Naive B cell (primary cell): Measurements from ENCODE around the gene EFHC1. TPM values are rescaled to one million over a fixed set of nuclear protein-coding genes. Genes with fewer than 3 reads are reported as not detected.
A peak's percentile ranks its signal among the peaks of the same experiment; 100 is the strongest.
"Not testable (repeated sequence)": the region's sequence is repeated elsewhere in the genome, so short reads cannot be mapped to it uniquely, and the experiment has no call there.

Experiments
- ATAC-seq, 2 donors: fragments of 150-1000 bp; cut with Tn5 transposase; 2 replicates each; pipeline ENCODE4 v1.10.0; 2021; ENCODE audit warnings: low read depth in 2 of 2, mild to moderate bottlenecking in 2 of 2, moderate library complexity in 2 of 2
- DNase-seq: peaks from one replicate; pipeline ENCODE4 v3.0.0; 2022
- H3K27ac Mint-ChIP-seq, 6 donors: one replicate each; pipeline ENCODE4 v1.8.0; 2020 to 2022; ENCODE audit warnings: mild to moderate bottlenecking in 6 of 6, mixed read lengths in 6 of 6, moderate library complexity in 5 of 6, inconsistent platforms in 2 of 6
- H3K27me3 Mint-ChIP-seq, 3 donors: one replicate each; pipeline ENCODE4 v1.8.0; 2021 to 2022; ENCODE audit warnings: mixed read lengths in 3 of 3, mild to moderate bottlenecking in 1 of 3
- H3K36me3 Mint-ChIP-seq, 2 donors: one replicate each; pipeline ENCODE4 v1.8.0; 2020 to 2022; ENCODE audit warnings: mixed read lengths in 2 of 2, inconsistent platforms in 1 of 2, mild to moderate bottlenecking in 1 of 2
- H3K4me1 Mint-ChIP-seq, 3 donors: one replicate each; pipeline ENCODE4 v1.8.0; 2020 to 2022; ENCODE audit warnings: mixed read lengths in 3 of 3, inconsistent platforms in 1 of 3, mild to moderate bottlenecking in 1 of 3, moderate library complexity in 1 of 3
- H3K4me3 Mint-ChIP-seq, 8 donors: one replicate each; pipeline ENCODE4 v1.8.0; 2020 to 2022; ENCODE audit warnings: mild to moderate bottlenecking in 8 of 8, mixed read lengths in 8 of 8, moderate library complexity in 8 of 8, inconsistent platforms in 2 of 8
- H3K9me3 Mint-ChIP-seq, 7 donors: one replicate each; pipeline ENCODE4 v1.8.0; 2020 to 2022; ENCODE audit warnings: mixed read lengths in 7 of 7, mild to moderate bottlenecking in 5 of 7, inconsistent platforms in 2 of 7, moderate library complexity in 1 of 7
- polyA plus RNA-seq, 6 donors: library from polyadenylated mRNA; unstranded; fragments of 300-500 nt; fragmentation: Illumina TruSeq; gene quantifications; one replicate each; pipeline ENCODE4 v1.2.3, GENCODE V29; 2021; ENCODE audit warnings: low read depth in 6 of 6

EFHC1 gene, protein sequence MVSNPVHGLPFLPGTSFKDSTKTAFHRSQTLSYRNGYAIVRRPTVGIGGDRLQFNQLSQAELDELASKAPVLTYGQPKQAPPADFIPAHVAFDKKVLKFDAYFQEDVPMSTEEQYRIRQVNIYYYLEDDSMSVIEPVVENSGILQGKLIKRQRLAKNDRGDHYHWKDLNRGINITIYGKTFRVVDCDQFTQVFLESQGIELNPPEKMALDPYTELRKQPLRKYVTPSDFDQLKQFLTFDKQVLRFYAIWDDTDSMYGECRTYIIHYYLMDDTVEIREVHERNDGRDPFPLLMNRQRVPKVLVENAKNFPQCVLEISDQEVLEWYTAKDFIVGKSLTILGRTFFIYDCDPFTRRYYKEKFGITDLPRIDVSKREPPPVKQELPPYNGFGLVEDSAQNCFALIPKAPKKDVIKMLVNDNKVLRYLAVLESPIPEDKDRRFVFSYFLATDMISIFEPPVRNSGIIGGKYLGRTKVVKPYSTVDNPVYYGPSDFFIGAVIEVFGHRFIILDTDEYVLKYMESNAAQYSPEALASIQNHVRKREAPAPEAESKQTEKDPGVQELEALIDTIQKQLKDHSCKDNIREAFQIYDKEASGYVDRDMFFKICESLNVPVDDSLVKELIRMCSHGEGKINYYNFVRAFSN
- 10 to 100 TPM in 2 of 6 donors, 1 to 10 TPM in 4; 4.1 to 27.2 (median 8.4) TPM for polyA plus RNA-seq

DNA sequence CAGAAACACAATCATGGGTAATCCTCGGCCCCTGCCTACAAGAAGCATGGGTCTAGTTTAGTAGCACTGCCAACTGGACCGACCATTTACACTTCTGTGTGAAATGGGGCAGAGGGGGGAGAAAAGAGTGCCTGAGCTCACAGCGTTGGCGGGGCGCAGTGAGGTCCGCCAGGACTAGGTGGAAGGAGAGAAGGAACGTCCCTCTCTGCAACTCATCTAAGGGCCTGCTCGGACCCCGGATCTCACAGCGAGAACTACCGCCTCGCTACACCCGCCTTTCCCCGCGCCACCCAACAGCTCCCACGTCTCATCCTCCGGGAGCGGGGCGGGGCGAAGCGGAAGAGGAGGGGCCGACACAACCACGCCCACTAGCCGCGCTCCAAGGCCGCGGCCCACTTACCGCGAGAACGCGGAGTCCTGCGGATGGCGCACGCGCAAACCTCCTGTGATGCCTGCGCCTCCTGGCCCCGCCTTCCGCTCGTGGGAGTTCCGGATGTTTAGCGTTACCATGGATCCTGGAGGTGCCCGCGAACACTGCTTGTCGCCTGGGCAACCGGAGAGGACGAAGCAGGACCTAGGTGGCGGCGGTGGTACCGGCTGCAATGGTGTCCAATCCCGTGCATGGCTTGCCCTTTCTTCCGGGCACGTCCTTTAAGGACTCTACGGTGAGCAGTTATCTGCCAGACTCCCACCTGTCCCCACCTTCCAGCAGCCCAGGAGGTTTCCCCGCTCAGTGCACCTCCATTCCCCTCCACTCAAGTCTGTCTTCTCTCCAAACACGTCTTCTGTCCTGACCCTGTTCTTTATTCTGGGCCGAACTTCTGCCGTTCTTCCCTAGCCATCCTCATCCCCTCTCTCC lies at the start of gene EFHC1:
EFHC1 (plus strand) TSS at position 534 of the 859 bp plus-strand sequence; CDS start at position 603, 69 bp downstream.
- no peaks in the 10 kb centered on the region for H3K27me3 Mint-ChIP-seq
- H3K36me3 Mint-ChIP-seq, result no peaks in the 10 kb centered on the region
- H3K27ac Mint-ChIP-seq, result peak within 1 kb of the TSS in 2 of 6 donors; percentile 43 to 90
- no peaks in the 10 kb centered on the region for H3K9me3 Mint-ChIP-seq
- DNase-seq, result peak; percentile 97
- ATAC-seq, result peak; percentile 89 to 94
- peaks cover 5 to 10% (median 5%) of the 10 kb centered on the region in 3 donors for H3K4me1 Mint-ChIP-seq
- no peak within 1 kb of the TSS for H3K4me3 Mint-ChIP-seq

DNA sequence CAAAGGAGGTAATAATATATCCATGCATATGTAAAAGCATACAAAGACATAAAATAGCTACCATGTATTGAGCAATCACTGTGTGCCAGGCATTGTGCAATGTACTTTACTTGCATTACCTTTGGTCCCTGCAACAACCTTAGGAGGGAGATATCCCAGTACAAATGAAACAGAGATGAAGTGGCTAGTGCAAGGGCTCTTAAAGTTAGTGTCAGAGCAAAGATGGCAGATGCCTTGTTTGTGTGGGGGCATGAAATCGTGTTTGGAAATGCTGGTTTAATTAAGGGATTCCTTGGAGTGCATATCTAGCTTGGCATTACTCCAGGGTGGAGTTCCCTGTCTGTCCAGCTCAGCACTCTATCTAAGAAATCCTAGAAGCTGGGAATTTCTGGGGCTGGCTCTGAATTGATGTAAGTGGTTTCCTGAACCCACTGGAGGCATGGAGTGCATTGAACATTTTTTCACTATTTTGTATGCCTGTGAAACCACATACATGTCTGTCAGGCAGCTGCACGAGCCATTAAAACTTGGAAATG lies 48.4 kb upstream of the EFHC1 start:
- Mint-ChIP-seq H3K27me3 (no peaks in the 10 kb centered on the region), H3K4me1 (peaks cover 20 to 28% (median 21%) of the 10 kb centered on the region in 3 donors), H3K9me3 (peaks cover 1 to 10% (median 6%) of the 10 kb centered on the region in 7 donors), H3K4me3 (no peak overlapping the region), H3K36me3 (peaks cover 13 to 19% of the 10 kb centered on the region in 2 donors), H3K27ac (peak overlapping the region in 1 of 6 donors; percentile 22)
- ATAC-seq (no peak), DNase-seq (no peak)

DNA sequence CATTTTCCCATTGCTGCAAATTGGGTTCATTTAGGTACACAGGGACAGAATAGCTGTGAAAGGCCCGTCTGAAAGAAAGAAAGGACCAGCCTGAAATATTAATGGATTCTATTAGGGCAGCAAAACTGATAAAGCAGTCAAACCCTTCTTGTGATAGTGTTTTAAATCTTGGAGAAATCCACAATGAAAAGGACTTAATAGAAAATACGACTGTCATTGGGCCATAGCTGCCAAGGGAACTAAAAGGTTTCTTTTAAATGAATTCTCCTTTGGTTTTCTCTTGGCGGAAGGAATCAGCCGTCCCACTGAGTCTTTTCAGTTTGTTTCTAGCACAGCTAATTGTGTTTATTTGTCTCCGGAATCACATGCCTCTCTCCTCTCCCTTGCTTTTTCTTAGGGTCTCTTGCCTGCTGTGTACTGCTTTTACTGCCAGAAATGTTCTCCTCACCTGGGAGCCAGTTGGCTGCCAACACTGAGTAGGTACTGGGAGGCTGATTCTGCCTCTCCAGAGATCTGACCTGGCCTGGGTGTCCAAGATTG lies 46.9 kb upstream of the EFHC1 start:
- ATAC-seq, result no peak
- Mint-ChIP-seq H3K27ac (no peak overlapping the region), H3K27me3 (no peaks in the 10 kb centered on the region), H3K4me3 (peak overlapping the region in 1 of 8 donors; percentile 57), H3K4me1 (peaks cover 35 to 39% (median 36%) of the 10 kb centered on the region in 3 donors), H3K9me3 (peaks cover 1 to 10% (median 6%) of the 10 kb centered on the region in 7 donors), H3K36me3 (peaks cover 13 to 19% of the 10 kb centered on the region in 2 donors)
- DNase-seq, result no peak

DNA sequence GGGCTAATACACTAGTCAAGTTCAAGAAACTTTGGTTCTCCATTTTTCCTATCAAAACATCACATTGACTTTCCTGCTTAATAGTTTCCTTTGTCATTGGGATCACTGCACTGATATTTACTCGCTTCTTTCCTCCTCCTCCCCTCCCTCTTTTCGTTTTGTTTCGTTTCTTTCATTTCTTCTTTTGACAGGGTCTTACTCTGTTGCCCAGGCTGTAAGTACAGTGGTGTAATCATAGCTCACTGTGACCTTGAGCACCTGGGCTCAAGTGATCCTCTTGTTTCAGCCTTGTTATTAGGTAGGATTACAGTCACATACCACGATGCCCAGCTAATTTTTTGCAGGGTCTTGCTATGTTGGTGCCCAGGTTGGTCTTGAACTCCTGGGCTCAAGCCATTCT lies 45.9 kb upstream of the EFHC1 start:
- Mint-ChIP-seq H3K4me1 (peaks cover 40 to 43% (median 41%) of the 10 kb centered on the region in 3 donors), H3K36me3 (peaks cover 13 to 19% of the 10 kb centered on the region in 2 donors), H3K4me3 (no peak overlapping the region), H3K9me3 (peaks cover 1 to 10% (median 6%) of the 10 kb centered on the region in 7 donors), H3K27ac (peak overlapping the region in 4 of 6 donors; percentile 39 to 71 (median 67)), H3K27me3 (no peaks in the 10 kb centered on the region)
- DNase-seq (no peak), ATAC-seq (no peak)

DNA sequence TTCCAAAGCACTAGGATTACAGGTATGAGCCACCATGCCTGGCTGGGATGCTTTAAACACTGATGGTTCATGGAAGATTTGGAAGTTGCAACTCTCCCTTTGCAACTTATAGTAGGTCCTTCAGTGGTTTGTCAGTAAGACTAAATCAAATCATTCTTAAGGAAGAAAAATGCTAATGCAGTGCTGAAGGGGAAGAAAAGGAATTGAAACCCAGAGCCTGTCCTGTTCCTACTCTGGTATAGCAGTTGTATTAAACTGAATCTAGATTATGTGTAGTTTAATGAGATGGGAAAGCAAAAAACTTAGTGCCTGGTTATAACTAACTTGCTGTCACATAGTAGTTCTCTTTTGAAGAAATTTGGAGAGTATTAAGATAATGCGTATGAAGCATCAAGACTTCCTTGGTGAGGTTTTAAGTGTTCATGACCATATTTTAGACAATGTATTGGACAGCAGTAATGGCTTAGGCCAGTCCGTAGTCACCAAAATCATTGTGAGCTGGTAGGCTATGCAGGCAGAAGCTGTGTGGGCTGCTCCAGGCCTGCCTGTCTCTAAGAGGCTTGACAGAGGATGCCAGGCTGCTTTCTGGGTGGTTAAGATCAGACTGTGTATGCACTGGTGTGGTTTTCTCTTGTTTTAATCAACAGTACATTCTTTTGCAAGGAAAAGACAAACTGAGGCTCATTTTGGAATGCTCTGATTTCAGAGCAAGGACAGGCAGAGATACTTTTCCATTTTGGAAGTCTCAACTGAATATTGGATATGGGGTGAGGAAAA lies 44.2 kb upstream of the EFHC1 start:
- H3K27ac Mint-ChIP-seq, result peak overlapping the region in 4 of 6 donors; percentile 36 to 72 (median 64)
- H3K4me3 Mint-ChIP-seq, result peak overlapping the region in 2 of 8 donors; percentile 2 to 27
- H3K9me3 Mint-ChIP-seq, result peaks cover 1 to 10% (median 6%) of the 10 kb centered on the region in 7 donors
- peak; percentile 35 to 40 for ATAC-seq
- H3K36me3 Mint-ChIP-seq, result peaks cover 13 to 19% of the 10 kb centered on the region in 2 donors
- no peak for DNase-seq
- no peaks in the 10 kb centered on the region for H3K27me3 Mint-ChIP-seq
- peaks cover 41 to 44% (median 42%) of the 10 kb centered on the region in 3 donors for H3K4me1 Mint-ChIP-seq

DNA sequence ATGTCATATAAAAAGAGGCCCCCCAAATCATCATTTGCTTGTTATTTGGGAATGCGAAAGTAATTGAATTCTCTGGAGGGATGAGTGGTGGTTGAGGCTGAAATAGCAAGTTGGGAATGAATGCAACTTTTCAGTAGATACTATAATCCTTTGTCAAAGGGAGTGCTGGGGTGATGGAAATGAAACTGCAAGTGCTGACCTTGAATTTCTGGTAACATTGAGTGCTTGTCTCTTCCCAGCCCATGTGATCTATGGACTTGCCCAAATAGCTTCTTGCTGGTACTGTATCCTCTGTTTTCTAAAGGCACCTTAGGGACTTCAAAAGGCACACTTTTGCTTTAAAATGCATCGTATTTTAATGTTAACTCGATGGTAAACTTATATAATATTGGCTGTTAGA lies 43.4 kb upstream of the EFHC1 start:
- Mint-ChIP-seq H3K9me3 (peaks cover 1 to 10% (median 6%) of the 10 kb centered on the region in 7 donors), H3K4me3 (peak overlapping the region in 2 of 8 donors; percentile 8 to 69)
- ATAC-seq, result no peak

DNA sequence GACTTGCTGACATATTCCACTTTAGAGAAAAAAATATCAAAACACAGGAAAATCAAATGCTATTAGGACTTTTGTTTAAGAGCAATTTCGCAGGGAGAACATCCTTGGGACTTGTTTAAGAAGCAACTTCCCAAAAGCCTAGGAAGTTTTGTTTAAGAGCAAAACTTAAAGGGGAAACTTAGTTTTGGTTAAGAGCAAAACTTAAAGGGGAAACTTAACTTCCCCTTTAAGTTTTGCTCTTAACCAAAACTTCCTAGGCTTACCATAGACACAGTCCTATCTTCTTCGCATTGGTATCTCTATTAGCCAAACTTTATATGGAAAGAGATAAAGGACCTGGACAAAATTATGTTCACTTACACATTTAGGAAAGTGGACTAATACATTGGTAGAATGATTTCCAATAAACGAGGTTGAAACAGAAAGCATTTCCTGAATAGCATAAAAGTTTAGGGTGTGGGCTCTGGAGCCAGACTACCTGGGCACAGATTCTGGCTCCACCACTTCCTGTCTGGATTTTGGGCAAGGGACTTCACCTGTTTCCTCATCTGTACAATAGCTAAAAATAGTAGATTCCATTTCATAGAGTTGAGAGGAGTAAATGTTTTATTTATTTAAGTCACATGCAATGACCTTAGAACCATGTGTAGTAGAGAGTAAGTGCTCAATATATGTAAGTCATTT lies 42.5 kb upstream of the EFHC1 start:
- Mint-ChIP-seq H3K9me3 (peaks cover 1 to 10% (median 6%) of the 10 kb centered on the region in 7 donors), H3K4me1 (peaks cover 37 to 44% (median 42%) of the 10 kb centered on the region in 3 donors), H3K27ac (peak overlapping the region in 5 of 6 donors; percentile 10 to 87 (median 73)), H3K27me3 (no peaks in the 10 kb centered on the region), H3K4me3 (peak overlapping the region in 6 of 8 donors; percentile 30 to 80 (median 58)), H3K36me3 (peaks cover 13 to 19% of the 10 kb centered on the region in 2 donors)
- DNase-seq, result no peak
- peak; percentile 60 to 68 for ATAC-seq

More for the DNA sequence above, 43.4 kb upstream of the EFHC1 start:
- Mint-ChIP-seq H3K27me3 (no peaks in the 10 kb centered on the region), H3K4me1 (peaks cover 40 to 44% (median 42%) of the 10 kb centered on the region in 3 donors), H3K36me3 (peaks cover 13 to 19% of the 10 kb centered on the region in 2 donors), H3K27ac (no peak overlapping the region)
- no peak for DNase-seq

DNA sequence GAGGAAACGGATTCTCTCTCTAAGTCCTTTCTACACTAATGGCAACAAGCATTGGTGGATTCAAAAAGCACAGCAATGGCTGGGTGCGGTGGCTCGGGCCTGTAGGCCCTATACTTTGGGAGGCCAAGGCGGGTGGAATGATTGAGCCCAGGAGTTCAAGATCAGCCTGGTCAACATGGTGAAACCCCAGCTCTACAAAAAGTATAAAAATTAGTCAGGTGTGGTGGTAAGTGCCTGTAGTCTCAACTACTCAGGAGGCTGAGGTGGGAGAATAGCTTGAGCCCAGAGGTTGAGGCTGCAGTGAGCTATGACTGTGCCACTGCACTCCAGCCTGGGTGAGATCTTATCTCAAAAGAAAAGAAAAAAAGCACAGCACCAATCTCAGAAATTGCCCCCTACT lies 38.9 kb upstream of the EFHC1 start:
- Mint-ChIP-seq H3K4me3 (no peak overlapping the region), H3K27me3 (no peaks in the 10 kb centered on the region), H3K4me1 (peaks cover 33 to 43% (median 41%) of the 10 kb centered on the region in 3 donors), H3K36me3 (no peaks in the 10 kb centered on the region), H3K9me3 (peaks cover 0 to 3% (median 0%) of the 10 kb centered on the region in 7 donors), H3K27ac (no peak overlapping the region)
- DNase-seq (no peak), ATAC-seq (no peak)

DNA sequence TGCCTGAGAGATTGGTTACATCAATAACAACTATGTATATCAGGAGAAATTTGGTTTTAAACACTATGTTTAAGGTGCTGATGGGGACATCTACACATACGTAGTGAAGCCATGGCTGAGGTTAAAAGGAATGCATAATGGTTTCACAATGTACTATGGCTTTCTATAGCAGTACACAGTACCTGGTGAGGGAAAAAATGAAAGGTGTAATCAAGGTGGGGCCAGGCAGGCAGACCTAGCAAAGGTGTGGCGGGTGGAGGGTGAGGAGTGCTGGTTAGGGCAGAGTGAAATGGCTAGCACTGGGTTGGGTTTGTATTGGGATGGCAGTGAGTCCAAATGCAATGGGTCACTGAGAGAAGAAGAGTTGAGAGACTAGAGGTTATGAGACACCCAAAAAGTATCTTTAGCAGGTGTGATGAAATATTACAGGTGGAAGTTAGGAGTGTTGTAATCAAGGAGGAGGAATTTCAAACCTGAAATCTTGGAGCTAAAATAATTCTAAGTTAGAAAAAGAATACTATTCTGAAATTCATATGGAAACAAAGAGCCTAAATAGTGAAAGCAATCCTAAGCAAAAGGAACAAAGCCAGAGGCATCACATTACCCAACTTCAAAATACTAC lies 35.9 kb upstream of the EFHC1 start:
- ATAC-seq, result no peak
- no peaks in the 10 kb centered on the region for H3K27me3 Mint-ChIP-seq
- DNase-seq, result no peak
- H3K4me3 Mint-ChIP-seq, result peak overlapping the region in 1 of 8 donors; percentile 57
- H3K27ac Mint-ChIP-seq, result peak overlapping the region in 3 of 6 donors; percentile 5 to 46 (median 29)
- H3K4me1 Mint-ChIP-seq, result peaks cover 15 to 24% (median 20%) of the 10 kb centered on the region in 3 donors
- H3K36me3 Mint-ChIP-seq, result no peaks in the 10 kb centered on the region
- H3K9me3 Mint-ChIP-seq, result peaks cover 0 to 3% (median 0%) of the 10 kb centered on the region in 7 donors

DNA sequence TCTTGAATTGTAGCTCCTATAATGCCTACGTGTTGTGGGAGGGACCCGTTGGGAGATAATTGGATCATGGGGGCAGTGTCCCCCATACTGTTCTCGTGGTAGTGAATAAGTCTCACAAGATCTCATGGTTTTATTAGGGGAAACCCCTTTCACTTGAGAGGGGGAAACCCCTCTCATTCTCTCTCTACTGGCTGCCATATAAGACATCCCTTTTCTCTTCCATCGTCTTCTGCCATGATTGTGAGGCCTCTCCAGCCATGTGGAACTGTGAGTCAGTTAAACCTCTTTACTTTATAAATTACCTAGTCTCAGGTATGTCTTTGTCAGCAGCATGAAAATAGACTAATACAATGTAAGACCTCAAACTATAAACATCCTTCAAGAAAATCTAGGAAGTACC lies 35.1 kb upstream of the EFHC1 start:
- no peak overlapping the region for H3K4me3 Mint-ChIP-seq
- peaks cover 23 to 30% (median 27%) of the 10 kb centered on the region in 3 donors for H3K4me1 Mint-ChIP-seq
- peaks cover 0 to 3% (median 0%) of the 10 kb centered on the region in 7 donors for H3K9me3 Mint-ChIP-seq
- H3K36me3 Mint-ChIP-seq, result no peaks in the 10 kb centered on the region
- no peaks in the 10 kb centered on the region for H3K27me3 Mint-ChIP-seq
- ATAC-seq, result peak; percentile 61 to 78
- H3K27ac Mint-ChIP-seq, result peak overlapping the region in 1 of 6 donors; percentile 11
- no peak for DNase-seq

DNA sequence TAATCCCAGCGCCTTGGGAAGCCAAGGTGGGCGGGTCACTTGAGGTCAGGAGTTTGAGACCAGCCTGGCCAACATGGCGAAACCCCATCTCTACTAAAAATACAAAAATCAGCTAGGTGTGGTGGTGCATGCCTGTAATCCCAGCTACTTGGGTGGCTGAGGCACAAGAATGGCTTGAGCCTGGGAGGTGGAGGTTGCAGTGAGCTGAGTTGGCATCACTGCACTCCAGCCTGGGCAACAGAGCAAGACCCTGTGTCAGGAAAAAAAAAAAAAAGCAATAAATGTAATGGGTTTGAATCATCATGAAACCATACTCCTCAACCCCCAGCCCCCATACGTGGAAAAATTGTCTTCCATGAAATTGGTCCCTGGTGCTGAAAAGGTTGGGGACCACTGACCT lies 32.0 kb upstream of the EFHC1 start:
- not testable (repeated sequence) for H3K9me3 Mint-ChIP-seq, DNase-seq, H3K27ac Mint-ChIP-seq, ATAC-seq, H3K36me3 Mint-ChIP-seq, H3K27me3 Mint-ChIP-seq, H3K4me3 Mint-ChIP-seq
- H3K4me1 Mint-ChIP-seq, result peaks cover 34 to 38% (median 37%) of the 10 kb centered on the region in 3 donors
